ENCODE data around the gene APOC4.
A peak's percentile ranks its signal among the peaks of the same experiment; 100 is the strongest.

Gene APOC4

GRCh38 chr19:44954649-44955504 lies 12.8 kb downstream of the APOC4 start, which contains the start of gene CLPTM1:
TSS of gene CLPTM1 (plus strand) at chr19:44955380. CDS start at chr19:44955396, 16 bp downstream.
- peak; percentile 96 for DNase-seq
- TF ChIP-seq CTCF (IDR thresholded peaks at IDR 0.05; ENCODE audit: low read depth, low read length), result no peak

GRCh38 chr19:44955505-44956439 lies 13.7 kb downstream of the APOC4 start:
- peaks cover 18% of the 10 kb centered on the region for H3K36me3 ChIP-seq
- no peak for TF ChIP-seq CTCF (IDR thresholded peaks at IDR 0.05; ENCODE audit: low read depth, low read length)
- H3K9me3 ChIP-seq (ENCODE audit: severe bottlenecking), result no peaks in the 10 kb centered on the region
- H3K27ac ChIP-seq, result peak overlapping the region; percentile 91
- H3K27me3 ChIP-seq (ENCODE audit: insufficient read depth, low read depth, severe bottlenecking), result no peaks in the 10 kb centered on the region
- H3K4me3 ChIP-seq (ENCODE audit: low read depth, low read length), result peak overlapping the region; percentile 94
- no peak for DNase-seq

More at GRCh38 chr19:44954649-44955504, 12.8 kb downstream of the APOC4 start, which contains the start of gene CLPTM1:
- peak within 1 kb of the TSS; percentile 91 for H3K27ac ChIP-seq
- no peaks in the 10 kb centered on the region for H3K27me3 ChIP-seq (ENCODE audit: insufficient read depth, low read depth, severe bottlenecking)
- peak within 1 kb of the TSS; percentile 94 for H3K4me3 ChIP-seq (ENCODE audit: low read depth, low read length)
- no peaks in the 10 kb centered on the region for H3K9me3 ChIP-seq (ENCODE audit: severe bottlenecking)
- peaks cover 11% of the 10 kb centered on the region for H3K36me3 ChIP-seq

GRCh38 chr19:44957526-44957925 lies 15.5 kb downstream of the APOC4 start:
- H3K36me3 ChIP-seq, result peaks cover 30% of the 10 kb centered on the region
- no peak overlapping the region for H3K4me3 ChIP-seq (ENCODE audit: low read depth, low read length)
- TF ChIP-seq CTCF (IDR thresholded peaks at IDR 0.05; ENCODE audit: low read depth, low read length), result no peak
- no peaks in the 10 kb centered on the region for H3K27me3 ChIP-seq (ENCODE audit: insufficient read depth, low read depth, severe bottlenecking)
- no peak for DNase-seq
- no peaks in the 10 kb centered on the region for H3K9me3 ChIP-seq (ENCODE audit: severe bottlenecking)
- H3K27ac ChIP-seq, result no peak overlapping the region

GRCh38 chr19:44958090-44958489 lies 16.1 kb downstream of the APOC4 start:
- H3K9me3 ChIP-seq (ENCODE audit: severe bottlenecking), result no peaks in the 10 kb centered on the region
- H3K27ac ChIP-seq, result no peak overlapping the region
- H3K27me3 ChIP-seq (ENCODE audit: insufficient read depth, low read depth, severe bottlenecking), result no peaks in the 10 kb centered on the region
- no peak for TF ChIP-seq CTCF (IDR thresholded peaks at IDR 0.05; ENCODE audit: low read depth, low read length)
- DNase-seq, result no peak
- H3K36me3 ChIP-seq, result peaks cover 33% of the 10 kb centered on the region
- H3K4me3 ChIP-seq (ENCODE audit: low read depth, low read length), result no peak overlapping the region

- Histone ChIP-seq H3K9me3 (ENCODE audit: severe bottlenecking) (no peaks in the 10 kb centered on the region), H3K27ac (no peak overlapping the region), H3K27me3 (ENCODE audit: insufficient read depth, low read depth, severe bottlenecking) (no peaks in the 10 kb centered on the region), H3K4me3 (ENCODE audit: low read depth, low read length) (no peak overlapping the region), H3K36me3 (peaks cover 40% of the 10 kb centered on the region)
- no peak for DNase-seq
- TF ChIP-seq CTCF (IDR thresholded peaks at IDR 0.05; ENCODE audit: low read depth, low read length), result no peak
Observed at GRCh38 chr19:44959691-44960090, 17.7 kb downstream of the APOC4 start.
